ENCODE data around the gene STRIP2. TPM values are rescaled to one million over a fixed set of nuclear protein-coding genes. Genes with fewer than 3 reads are reported as not detected.

The STRIP2 gene
- total RNA-seq, 1 donor from 2014 or later: 6.5 TPM

GRCh38 chr7:129412501-129412900 lies 21.7 kb upstream of the STRIP2 start:
- peaks cover 4% of the 10 kb centered on the region for H3K9me3 Mint-ChIP-seq (ENCODE audit: low read depth)
- no peak for DNase-seq (ENCODE audit: low spot score, unreplicated experiment)
- TF ChIP-seq CTCF (IDR thresholded peaks at IDR 0.05; ENCODE audit: unreplicated experiment): no peak
- H3K36me3 Mint-ChIP-seq (ENCODE audit: insufficient read depth): peaks cover 25% of the 10 kb centered on the region
- H3K27me3 Mint-ChIP-seq: no peaks in the 10 kb centered on the region
- H3K27ac Mint-ChIP-seq: no peak overlapping the region
- no peak overlapping the region for H3K4me3 Mint-ChIP-seq (ENCODE audit: low read depth)
- no peaks in the 10 kb centered on the region for H3K4me1 Mint-ChIP-seq (ENCODE audit: low read depth)

- Mint-ChIP-seq H3K9me3 (ENCODE audit: low read depth) (peaks cover 4% of the 10 kb centered on the region), H3K4me1 (ENCODE audit: low read depth) (no peaks in the 10 kb centered on the region), H3K36me3 (ENCODE audit: insufficient read depth) (peaks cover 19% of the 10 kb centered on the region), H3K27me3 (no peaks in the 10 kb centered on the region), H3K4me3 (ENCODE audit: low read depth) (no peak overlapping the region), H3K27ac (no peak overlapping the region)
- TF ChIP-seq CTCF (IDR thresholded peaks at IDR 0.05; ENCODE audit: unreplicated experiment): no peak
- no peak for DNase-seq (ENCODE audit: low spot score, unreplicated experiment)
Observed at GRCh38 chr7:129417073-129417472, 17.2 kb upstream of the STRIP2 start.

GRCh38 chr7:129421717-129422250 lies 12.4 kb upstream of the STRIP2 start:
- Mint-ChIP-seq H3K4me1 (ENCODE audit: low read depth) (no peaks in the 10 kb centered on the region), H3K4me3 (ENCODE audit: low read depth) (no peak overlapping the region), H3K27ac (no peak overlapping the region), H3K9me3 (ENCODE audit: low read depth) (no peaks in the 10 kb centered on the region), H3K27me3 (no peaks in the 10 kb centered on the region), H3K36me3 (ENCODE audit: insufficient read depth) (peaks cover 16% of the 10 kb centered on the region)
- TF ChIP-seq CTCF (IDR thresholded peaks at IDR 0.05; ENCODE audit: unreplicated experiment): no peak
- no peak for DNase-seq (ENCODE audit: low spot score, unreplicated experiment)

GRCh38 chr7:129422727-129423126 lies 11.5 kb upstream of the STRIP2 start:
- Mint-ChIP-seq H3K36me3 (ENCODE audit: insufficient read depth) (peaks cover 18% of the 10 kb centered on the region), H3K9me3 (ENCODE audit: low read depth) (no peaks in the 10 kb centered on the region), H3K27ac (no peak overlapping the region), H3K4me1 (ENCODE audit: low read depth) (no peaks in the 10 kb centered on the region), H3K27me3 (no peaks in the 10 kb centered on the region), H3K4me3 (ENCODE audit: low read depth) (no peak overlapping the region)
- no peak for TF ChIP-seq CTCF (IDR thresholded peaks at IDR 0.05; ENCODE audit: unreplicated experiment)
- DNase-seq (ENCODE audit: low spot score, unreplicated experiment): no peak

GRCh38 chr7:129423700-129424410 lies 10.4 kb upstream of the STRIP2 start:
- Mint-ChIP-seq H3K27ac (no peak overlapping the region), H3K27me3 (no peaks in the 10 kb centered on the region)
- TF ChIP-seq CTCF (IDR thresholded peaks at IDR 0.05; ENCODE audit: unreplicated experiment): no peak

More at GRCh38 chr7:129423700-129424410, 10.4 kb upstream of the STRIP2 start:
- Mint-ChIP-seq H3K9me3 (ENCODE audit: low read depth) (no peaks in the 10 kb centered on the region), H3K4me3 (ENCODE audit: low read depth) (no peak overlapping the region), H3K36me3 (ENCODE audit: insufficient read depth) (peaks cover 15% of the 10 kb centered on the region), H3K4me1 (ENCODE audit: low read depth) (no peaks in the 10 kb centered on the region)
- no peak for DNase-seq (ENCODE audit: low spot score, unreplicated experiment)
